IMR-90 (cell line): ENCODE measurements around the gene KDM4B. TPM values are rescaled to one million over a fixed set of nuclear protein-coding genes. Genes with fewer than 3 reads are reported as not detected.

Experiments used
- ATAC-seq: fragments of 200-7000 bp; cut with Tn5 transposase; 2 replicates; pipeline ENCODE4 v1.9.1; 2020; ENCODE audit warnings: low read depth, mild to moderate bottlenecking, moderate library complexity
- BruUV-seq: library from RNA; stranded (reverse); fragments of 400-500 nt; replicated peaks from 2 replicates; lab custom pipeline; 2021; lab: Mats Ljungman, UMichigan
- CTCF ChIA-PET: fragments of 300-600 bp; formaldehyde crosslinking; extraction: SDS; loops from one replicate; lab custom pipeline; 2021; ENCODE audit warnings: antibody characterized with exemption; lab: Yijun Ruan, JAX
- POLR2A ChIA-PET: fragments of 300-600 bp; sonication (Branson Sonifier 250); formaldehyde crosslinking; loops from one replicate; lab custom pipeline; 2022; ENCODE audit warnings: antibody characterized with exemption; ENCODE audit not compliant: unreplicated experiment; lab: Charles Lee
- DNase-seq: peaks from one replicate; pipeline ENCODE4 v3.0.0; 2013
- H2AFZ ChIP-seq: replicated peaks from 2 replicates; pipeline ENCODE3; 2013; ENCODE audit warnings: low read length, mild to moderate bottlenecking; ENCODE audit not compliant: poor library complexity
- H2AK5ac ChIP-seq: 2 replicates; pipeline ENCODE4 v1.6.1; 2013; ENCODE audit warnings: low read depth, low read length, inconsistent platforms
- H2AK9ac ChIP-seq: replicated peaks from 2 replicates; pipeline ENCODE3; 2013; ENCODE audit warnings: mild to moderate bottlenecking, low read depth, low read length, moderate library complexity; ENCODE audit not compliant: poor library complexity
- H2BK120ac ChIP-seq: 2 replicates; pipeline ENCODE4 v1.6.1; 2013; ENCODE audit warnings: low read depth, low read length, inconsistent platforms
- H2BK15ac ChIP-seq: 3 replicates; pipeline ENCODE4 v1.6.1; 2013; ENCODE audit warnings: low read depth, low read length, inconsistent platforms
- H2BK20ac ChIP-seq: 2 replicates; pipeline ENCODE4 v1.6.1; 2013; ENCODE audit warnings: low read depth, mild to moderate bottlenecking, inconsistent platforms, low read length, moderate library complexity
- H2BK5ac ChIP-seq: 2 replicates; pipeline ENCODE4 v1.6.1; 2013; ENCODE audit warnings: mild to moderate bottlenecking, low read depth, low read length, inconsistent platforms; ENCODE audit not compliant: poor library complexity, severe bottlenecking
- H3K14ac ChIP-seq: replicated peaks from 2 replicates; pipeline ENCODE4 v1.6.1; 2013; ENCODE audit warnings: low read depth, low read length, inconsistent platforms
- H3K18ac ChIP-seq: 2 replicates; pipeline ENCODE4 v1.6.1; 2013; ENCODE audit warnings: low read depth, low read length, control low read depth
- H3K23ac ChIP-seq: 2 replicates; pipeline ENCODE4 v1.6.1; 2013; ENCODE audit warnings: low read depth, low read length, inconsistent platforms
- H3K27ac ChIP-seq: 2 replicates; pipeline ENCODE4 v1.5.1; 2013; ENCODE audit warnings: mild to moderate bottlenecking, control low read depth, low read length; ENCODE audit not compliant: insufficient read depth
- H3K27me3 ChIP-seq: 2 replicates; pipeline ENCODE4 v1.6.1; 2013; ENCODE audit warnings: low read length; ENCODE audit not compliant: control insufficient read depth, insufficient read depth
- H3K36me3 ChIP-seq: 2 replicates; pipeline ENCODE4 v1.6.1; 2013; ENCODE audit warnings: low read length, mixed read lengths; ENCODE audit not compliant: control insufficient read depth, insufficient read depth
- H3K4ac ChIP-seq: 2 replicates; pipeline ENCODE4 v1.6.1; 2013; ENCODE audit warnings: low read depth, low read length, inconsistent platforms
- H3K4me1 ChIP-seq: 2 replicates; pipeline ENCODE4 v1.6.1; 2013; ENCODE audit warnings: low read length, mixed read lengths; ENCODE audit not compliant: control insufficient read depth, insufficient read depth
- H3K4me2 ChIP-seq: 2 replicates; pipeline ENCODE4 v1.6.1; 2013; ENCODE audit warnings: low read depth, mild to moderate bottlenecking, control low read depth, low read length, moderate library complexity
- H3K4me3 ChIP-seq: 2 replicates; pipeline ENCODE4 v1.5.1; 2013; ENCODE audit warnings: low read depth, mild to moderate bottlenecking, control low read depth, low read length, moderate library complexity; ENCODE audit not compliant: insufficient read depth
- H3K56ac ChIP-seq: 2 replicates; pipeline ENCODE4 v1.6.1; 2013; ENCODE audit warnings: low read length, inconsistent platforms; ENCODE audit not compliant: insufficient read depth; ENCODE audit errors: extremely low read depth
- H3K79me1 ChIP-seq, 2 experiments: 2 replicates each; pipeline ENCODE4 v1.6.1; 2013; ENCODE audit warnings: low read length in 2 of 2, inconsistent platforms in 1 of 2, low read depth in 1 of 2
- H3K9ac ChIP-seq: 2 replicates; pipeline ENCODE4 v1.6.1; 2013; ENCODE audit warnings: low read depth, low read length, control low read depth
- H3K9me1 ChIP-seq: 2 replicates; pipeline ENCODE4 v1.6.1; 2013; ENCODE audit warnings: low read length, inconsistent platforms; ENCODE audit not compliant: insufficient read depth
- H3K9me3 ChIP-seq: 2 replicates; pipeline ENCODE4 v1.6.1; 2013; ENCODE audit warnings: low read length; ENCODE audit not compliant: control insufficient read depth, insufficient read depth
- H4K20me1 ChIP-seq: 2 replicates; pipeline ENCODE4 v1.6.1; 2013; ENCODE audit warnings: low read length, inconsistent platforms; ENCODE audit not compliant: insufficient read depth
- H4K5ac ChIP-seq: 2 replicates; pipeline ENCODE4 v1.6.1; 2013; ENCODE audit warnings: mild to moderate bottlenecking, low read depth, low read length, control low read depth
- H4K8ac ChIP-seq, 2 experiments: 2 replicates each; pipeline ENCODE4 v1.6.1; 2013; ENCODE audit warnings: low read depth in 2 of 2, low read length in 2 of 2, control low read depth in 1 of 2, inconsistent platforms in 1 of 2
- H4K91ac ChIP-seq: 2 replicates; pipeline ENCODE4 v1.6.1; 2013; ENCODE audit warnings: low read depth, low read length, inconsistent platforms; ENCODE audit not compliant: insufficient read depth
- BHLHE40 ChIP-seq: fragments of 150-350 bp; IDR thresholded peaks from 2 replicates; pipeline ENCODE4 v1.6.1; 2016; ENCODE audit warnings: mild to moderate bottlenecking, low read depth, low read length
- CHD1 ChIP-seq: IDR thresholded peaks from 2 replicates; pipeline ENCODE4 v1.6.1; 2012; ENCODE audit warnings: low read depth, low read length, improper control_type of control experiment
- CTCF ChIP-seq: conservative IDR thresholded peaks from 2 replicates; pipeline ENCODE4 v1.5.1; 2012; ENCODE audit warnings: mild to moderate bottlenecking, low read depth, low read length, improper control_type of control experiment
- ELK1 ChIP-seq: fragments of 150-350 bp; IDR thresholded peaks from 2 replicates; pipeline ENCODE4 v1.6.1; 2016; ENCODE audit warnings: low read depth, mild to moderate bottlenecking, low read length, moderate library complexity, borderline replicate concordance
- FOS ChIP-seq: fragments of 150-350 bp; IDR thresholded peaks from 2 replicates; pipeline ENCODE4 v1.6.1; 2016; ENCODE audit warnings: low read depth, low read length
- MAFK ChIP-seq: IDR thresholded peaks from 2 replicates; pipeline ENCODE4 v1.6.1; 2012; ENCODE audit warnings: low read depth, low read length, improper control_type of control experiment
- MAZ ChIP-seq: IDR thresholded peaks from 2 replicates; pipeline ENCODE4 v1.6.1; 2012; ENCODE audit warnings: low read depth, mild to moderate bottlenecking, low read length, improper control_type of control experiment, moderate library complexity, borderline replicate concordance
- POLR2A ChIP-seq: IDR thresholded peaks from 2 replicates; pipeline ENCODE4 v1.6.1; 2012; ENCODE audit warnings: mild to moderate bottlenecking, low read depth, low read length
- RFX5 ChIP-seq: IDR thresholded peaks from 2 replicates; pipeline ENCODE4 v1.8.0; 2012; ENCODE audit warnings: low read depth, mild to moderate bottlenecking, low read length, moderate library complexity
- SMC3 ChIP-seq: fragments of 150-350 bp; IDR thresholded peaks from 2 replicates; pipeline ENCODE4 v1.6.1; 2016; ENCODE audit warnings: low read depth, mild to moderate bottlenecking, antibody characterized with exemption, low read length, moderate library complexity
- WGBS, 2 experiments: methylation state at CpG; one replicate each; pipeline versions ENCODE4 v1.1.5 to v1.1.7; 2013; ENCODE audit warnings: missing lambda C conversion rate in 2 of 2; ENCODE audit not compliant: insufficient read length in 1 of 2; ENCODE audit errors: extremely low coverage in 2 of 2; 5-methylcytosine and 5-hydroxymethylcytosine counted together
- dilution Hi-C: fragments of 300-500 bp; cut with HindIII; formaldehyde crosslinking; loops from one replicate; pipeline ENCODE4 v1.14.3; 2018; ENCODE audit warnings: low sequenced_read_pairs; ENCODE audit not compliant: unreplicated experiment
- in situ Hi-C: fragments of 300-500 bp; cut with MboI; formaldehyde crosslinking; loops from 3 replicates; pipeline ENCODE4 v1.14.3; 2019; ENCODE audit warnings: low sequenced_read_pairs, inconsistent platforms, mixed read lengths
- intact Hi-C: fragments of 100-400 bp; cut with micrococcal nuclease; formaldehyde crosslinking; loops from 2 replicates; pipeline ENCODE4 v1.10.0; 2022
- polyA plus RNA-seq, 3 experiments: library from polyadenylated mRNA; depleted of rRNA; stranded (reverse); fragments of >200 nt; gene quantifications; 2 replicates each; pipeline ENCODE4 v1.2.3, GENCODE V29; 2012; ENCODE audit warnings: low replicate concordance in 1 of 3
- total RNA-seq: library from RNA; depleted of rRNA; stranded (reverse); fragments of >200 nt; gene quantifications from 2 replicates; pipeline ENCODE4 v1.2.3, GENCODE V29; 2012
- TF ChIP-seq, protein P1 (sequence below): fragments of 150-350 bp; IDR thresholded peaks from 2 replicates; pipeline ENCODE4 v1.6.1; 2017; ENCODE audit warnings: mild to moderate bottlenecking, antibody characterized with exemption, low read length, low read depth

KDM4B gene
- total and polyA plus RNA-seq, 2 of the 4 experiments (the other 2 are of a cell fraction) = 5.0 to 17.9 TPM

- CTCF ChIA-PET = no interaction called here
Measured at GRCh38 chr19:4932711-4933110, 36.2 kb upstream of the KDM4B start.

More at GRCh38 chr19:4932711-4933110, 36.2 kb upstream of the KDM4B start:
- DNase-seq (no peak), ATAC-seq (no peak)
- Histone ChIP-seq H2AK5ac (no peak overlapping the region), H4K5ac (no peak overlapping the region), H3K4me2 (no peak overlapping the region), H2BK5ac (no peak overlapping the region), H2BK20ac (no peak overlapping the region), H3K4ac (no peak overlapping the region), H3K9me3 (no peaks in the 10 kb centered on the region), H3K27ac (no peak overlapping the region), H2AFZ (no peak overlapping the region), H3K18ac (no peak overlapping the region), H3K14ac (no peak overlapping the region), H3K23ac (no peak overlapping the region), H3K79me1 (peaks cover 26 to 81% of the 10 kb centered on the region in 2 experiments), H2BK120ac (no peak overlapping the region), H2AK9ac (peak overlapping the region; percentile 16), H4K91ac (no peak overlapping the region), H3K56ac (no peak overlapping the region), H3K9ac (no peak overlapping the region), H3K4me3 (no peak overlapping the region), H3K4me1 (no peaks in the 10 kb centered on the region; the same call in 1 of the 2 replicates), H3K27me3 (no peaks in the 10 kb centered on the region), H4K20me1 (peaks cover 39% of the 10 kb centered on the region), H3K36me3 (peaks cover 31% of the 10 kb centered on the region), H2BK15ac (no peak overlapping the region), H3K9me1 (peaks cover 6% of the 10 kb centered on the region; the same call in 1 of the 2 replicates), H4K8ac (no peak overlapping the region)
- POLR2A ChIA-PET = no interaction called here
- dilution Hi-C loops = no loop called here
- WGBS, 2 experiments = 98% methylated on average over 11 of the region's 32 CpGs; no CpG with 5 or more reads in 1 of the 2 experiments
- in situ Hi-C loops = no loop called here
- intact Hi-C loops = no loop called here
- TF ChIP-seq MAZ = no peak
- TF ChIP-seq, protein P1, sequence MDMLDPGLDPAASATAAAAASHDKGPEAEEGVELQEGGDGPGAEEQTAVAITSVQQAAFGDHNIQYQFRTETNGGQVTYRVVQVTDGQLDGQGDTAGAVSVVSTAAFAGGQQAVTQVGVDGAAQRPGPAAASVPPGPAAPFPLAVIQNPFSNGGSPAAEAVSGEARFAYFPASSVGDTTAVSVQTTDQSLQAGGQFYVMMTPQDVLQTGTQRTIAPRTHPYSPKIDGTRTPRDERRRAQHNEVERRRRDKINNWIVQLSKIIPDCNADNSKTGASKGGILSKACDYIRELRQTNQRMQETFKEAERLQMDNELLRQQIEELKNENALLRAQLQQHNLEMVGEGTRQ = no peak
- TF ChIP-seq CHD1 = no peak
- TF ChIP-seq POLR2A = no peak
- TF ChIP-seq FOS = no peak
- TF ChIP-seq CTCF = no peak
- no peak for TF ChIP-seq RFX5
- TF ChIP-seq SMC3 = no peak
- TF ChIP-seq BHLHE40 = no peak
- TF ChIP-seq ELK1 = no peak
- no peak for TF ChIP-seq MAFK
- BruUV-seq = no TSS peak
